Measurements from ENCODE around the gene CDK5RAP3. TPM values are rescaled to one million over a fixed set of nuclear protein-coding genes. Genes with fewer than 3 reads are reported as not detected.

CDK5RAP3 gene
- total and polyA plus RNA-seq, 2 experiments from 2014 or later, result 92.6 to 106 TPM

GRCh38 chr17:48021934-48022333, 51.0 kb downstream of the CDK5RAP3 start:
- Mint-ChIP-seq H3K36me3 (ENCODE audit: low read depth) (no peaks in the 10 kb centered on the region), H3K4me1 (peaks cover 23% of the 10 kb centered on the region), H3K27me3 (ENCODE audit: insufficient read depth, low read depth, poor library complexity) (peaks cover 26% of the 10 kb centered on the region), H3K9me3 (no peaks in the 10 kb centered on the region), H3K27ac (no peak overlapping the region), H3K4me3 (no peak overlapping the region)
- Histone ChIP-seq H3K27me3 (ENCODE audit: insufficient read depth) (peaks cover 22% of the 10 kb centered on the region), H4K20me1 (replicated peaks; ENCODE audit: insufficient read depth) (no peaks in the 10 kb centered on the region), H3K79me2 (replicated peaks; ENCODE audit: insufficient read depth) (no peaks in the 10 kb centered on the region), H3K4me3 (no peak overlapping the region), H3K9me2 (ENCODE audit: insufficient read depth) (no peaks in the 10 kb centered on the region), H2AFZ (no peak overlapping the region), H3K4me1 (ENCODE audit: insufficient read depth) (peaks cover 21% of the 10 kb centered on the region), H3F3A (replicated peaks; ENCODE audit: low read depth) (peaks cover 14% of the 10 kb centered on the region; the same call in 1 of the 2 replicates), H3K27ac (ENCODE audit: low read depth) (no peak overlapping the region), H3K36me3 (ENCODE audit: insufficient read depth) (no peaks in the 10 kb centered on the region), H3K4me2 (no peak overlapping the region)
- ATAC-seq, result no peak
- DNase-seq (ENCODE audit: low spot score), result no peak
- no peak for TF ChIP-seq REST (IDR thresholded peaks at IDR 0.05; ENCODE audit: unreplicated experiment)
- TF ChIP-seq STAT1 (IDR thresholded peaks at IDR 0.05; ENCODE audit: unreplicated experiment), result no peak
- no peak for TF ChIP-seq ETS1 (IDR thresholded peaks at IDR 0.05)
- TF ChIP-seq EZH2phosphoT487 (IDR thresholded peaks at IDR 0.05; ENCODE audit: unreplicated experiment), result no peak
- no peak for TF ChIP-seq EZH2 (IDR thresholded peaks at IDR 0.05; ENCODE audit: low read depth, unreplicated experiment)
- no peak for TF ChIP-seq CTCF (conservative IDR thresholded peaks at IDR 0.05; ENCODE audit: low read depth in 2 of 2)
- no peak for TF ChIP-seq JUNB (IDR thresholded peaks at IDR 0.05; ENCODE audit: unreplicated experiment)
- TF ChIP-seq CREB1 (CRISPR knock-in tag; IDR thresholded peaks at IDR 0.05; ENCODE audit: low read depth), result no peak
- TF ChIP-seq ZNF462 (CRISPR knock-in tag; IDR thresholded peaks at IDR 0.05), result no peak
